BJ (cell line): ENCODE measurements around the gene NXPE3. TPM values are rescaled to one million over a fixed set of nuclear protein-coding genes. Genes with fewer than 3 reads are reported as not detected.
A peak's percentile ranks its signal among the peaks of the same experiment; 100 is the strongest.

Experiments
- CTCF ChIA-PET: fragments of 350-600 bp; formaldehyde crosslinking; extraction: SDS; loops from one replicate; lab custom pipeline; 2021; ENCODE audit warnings: antibody characterized with exemption, inconsistent platforms; lab: Yijun Ruan, JAX
- POLR2A ChIA-PET: fragments of 300-600 bp; sonication (Branson Sonifier 250); formaldehyde crosslinking; extraction: SDS; loops from one replicate; lab custom pipeline; 2021; ENCODE audit warnings: antibody characterized with exemption; lab: Charles Lee
- DNase-seq: peaks from one replicate; pipeline ENCODE4 v3.0.0-alpha.2; 2011; ENCODE audit warnings: low read depth
- H3K27me3 ChIP-seq: 2 replicates; pipeline ENCODE4 v1.6.0; 2011; ENCODE audit warnings: low read length; ENCODE audit not compliant: control insufficient read depth, insufficient read depth
- H3K36me3 ChIP-seq: 2 replicates; pipeline ENCODE4 v1.5.1; 2011; ENCODE audit warnings: low read length; ENCODE audit not compliant: control insufficient read depth, insufficient read depth
- H3K4me3 ChIP-seq: 2 replicates; pipeline ENCODE4 v1.5.1; 2011; ENCODE audit warnings: low read depth, mild to moderate bottlenecking, control low read depth, low read length
- polyA plus RNA-seq: library from polyadenylated mRNA; depleted of rRNA; stranded (reverse); fragments of >200 nt; gene quantifications from 2 replicates; pipeline ENCODE4 v1.2.3, GENCODE V29; 2011
- TF ChIP-seq, protein P1 (sequence below): IDR thresholded peaks from 2 replicates; pipeline ENCODE4 v1.5.1; 2011; ENCODE audit warnings: low read depth, mild to moderate bottlenecking, control low read depth, inconsistent platforms, low read length, moderate library complexity; ENCODE audit not compliant: insufficient read depth

Gene NXPE3
- polyA plus RNA-seq, 1 experiment, result 30.3 TPM

- POLR2A ChIA-PET, result no interaction called here
- CTCF ChIA-PET, result interaction anchor here (2.7 kb wide), 1 partner anchor 11 kb away, joined by 10 read pairs; no protein-coding TSS in a partner anchor
- TF ChIP-seq, protein P1, sequence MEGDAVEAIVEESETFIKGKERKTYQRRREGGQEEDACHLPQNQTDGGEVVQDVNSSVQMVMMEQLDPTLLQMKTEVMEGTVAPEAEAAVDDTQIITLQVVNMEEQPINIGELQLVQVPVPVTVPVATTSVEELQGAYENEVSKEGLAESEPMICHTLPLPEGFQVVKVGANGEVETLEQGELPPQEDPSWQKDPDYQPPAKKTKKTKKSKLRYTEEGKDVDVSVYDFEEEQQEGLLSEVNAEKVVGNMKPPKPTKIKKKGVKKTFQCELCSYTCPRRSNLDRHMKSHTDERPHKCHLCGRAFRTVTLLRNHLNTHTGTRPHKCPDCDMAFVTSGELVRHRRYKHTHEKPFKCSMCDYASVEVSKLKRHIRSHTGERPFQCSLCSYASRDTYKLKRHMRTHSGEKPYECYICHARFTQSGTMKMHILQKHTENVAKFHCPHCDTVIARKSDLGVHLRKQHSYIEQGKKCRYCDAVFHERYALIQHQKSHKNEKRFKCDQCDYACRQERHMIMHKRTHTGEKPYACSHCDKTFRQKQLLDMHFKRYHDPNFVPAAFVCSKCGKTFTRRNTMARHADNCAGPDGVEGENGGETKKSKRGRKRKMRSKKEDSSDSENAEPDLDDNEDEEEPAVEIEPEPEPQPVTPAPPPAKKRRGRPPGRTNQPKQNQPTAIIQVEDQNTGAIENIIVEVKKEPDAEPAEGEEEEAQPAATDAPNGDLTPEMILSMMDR, result no peak
These were observed 12.8 kb downstream of the NXPE3 start for GRCh38 chr3:101791778-101792177.

GRCh38 chr3:101796077-101796680, 17.2 kb downstream of the NXPE3 start:
- no peak for DNase-seq
- Histone ChIP-seq H3K36me3 (peaks cover 4% of the 10 kb centered on the region), H3K4me3 (no peak overlapping the region), H3K27me3 (no peaks in the 10 kb centered on the region)
- TF ChIP-seq, protein P1, result no peak
- POLR2A ChIA-PET, result no interaction called here
- CTCF ChIA-PET, result interaction anchor here (0.9 to 1.7 kb wide), 3 partner anchors 13 to 429 kb away, joined by 3 to 5 read pairs (median 4); no protein-coding TSS in a partner anchor

More at GRCh38 chr3:101791778-101792177, 12.8 kb downstream of the NXPE3 start:
- peaks cover 6% of the 10 kb centered on the region for H3K36me3 ChIP-seq
- H3K27me3 ChIP-seq, result no peaks in the 10 kb centered on the region
- no peak for DNase-seq
- H3K4me3 ChIP-seq, result no peak overlapping the region

- Histone ChIP-seq H3K4me3 (no peak overlapping the region), H3K27me3 (no peaks in the 10 kb centered on the region), H3K36me3 (no peaks in the 10 kb centered on the region; the same call in 1 of the 2 replicates)
- POLR2A ChIA-PET, result no interaction called here
- TF ChIP-seq, protein P1, result no peak
- no peak for DNase-seq
- CTCF ChIA-PET, result interaction anchor here (0.8 to 4.1 kb wide), 3 partner anchors 9 to 428 kb away, joined by 3 to 46 read pairs (median 38); no protein-coding TSS in a partner anchor
These were observed 22.2 kb downstream of the NXPE3 start for GRCh38 chr3:101801174-101801573.

DNA sequence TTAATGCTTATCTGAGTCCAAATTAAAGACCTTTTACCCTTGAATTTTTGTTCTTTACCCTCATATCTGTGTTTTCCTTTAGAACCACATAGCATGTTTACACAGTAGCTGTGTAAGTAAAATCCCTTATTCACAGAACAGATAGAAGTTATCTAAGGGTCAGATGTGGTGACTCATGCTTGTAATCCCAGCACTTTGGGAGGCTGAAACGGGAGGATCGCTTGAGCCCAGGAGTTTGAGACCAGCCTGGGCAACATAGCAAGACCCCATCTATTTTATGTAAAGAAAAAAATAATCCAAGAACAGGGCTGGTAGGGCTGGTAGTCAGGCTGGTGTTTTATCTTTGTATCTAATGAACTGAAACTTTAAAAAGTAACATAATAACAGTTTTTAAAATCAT, 23.2 kb downstream of the NXPE3 start:
- Histone ChIP-seq H3K27me3 (no peaks in the 10 kb centered on the region), H3K4me3 (no peak overlapping the region), H3K36me3 (no peaks in the 10 kb centered on the region; the same call in 1 of the 2 replicates)
- no peak for DNase-seq
- TF ChIP-seq, protein P1, result no peak
- CTCF ChIA-PET, result interaction anchor here (0.6 to 4.1 kb wide), 17 partner anchors 8 to 745 kb away, joined by 3 to 46 read pairs (median 4); partner anchors contain the start of gene NXPE3
- POLR2A ChIA-PET, result no interaction called here

DNA sequence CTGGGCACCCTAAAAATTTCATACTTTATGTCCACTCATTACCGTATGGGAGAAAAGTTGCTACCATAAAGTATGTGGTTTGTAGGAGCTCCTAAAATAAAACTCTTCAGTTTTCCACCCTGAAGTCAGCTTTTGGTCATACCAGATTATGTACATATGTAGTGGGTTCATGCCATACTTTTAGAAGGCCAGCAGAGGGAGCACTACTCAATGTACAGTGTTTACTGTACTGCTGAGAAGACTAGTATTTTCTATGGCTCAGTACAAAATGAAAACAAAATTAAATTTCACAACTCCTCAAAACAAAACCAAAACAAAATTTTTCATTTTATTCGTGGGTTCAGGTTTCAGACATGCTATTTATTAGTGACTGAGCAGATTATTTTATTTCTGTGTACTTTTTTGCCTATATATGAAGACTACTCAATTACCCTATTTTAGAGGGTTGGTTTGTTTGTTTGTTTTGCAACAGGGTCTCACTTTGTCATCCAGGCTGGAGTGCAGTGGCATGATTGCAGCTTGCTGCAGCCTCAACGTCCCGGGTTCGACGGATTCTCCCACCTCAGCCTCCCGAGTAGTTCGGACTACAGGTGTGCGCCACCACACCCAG, 24.3 kb downstream of the NXPE3 start:
- peaks cover 2% of the 10 kb centered on the region for H3K36me3 ChIP-seq
- H3K27me3 ChIP-seq, result no peaks in the 10 kb centered on the region
- ChIA-PET POLR2A (no interaction called here), CTCF (interaction anchor here (0.5 to 4.1 kb wide), 23 partner anchors 9 to 937 kb away, joined by 3 to 46 read pairs (median 4); partner anchors contain the start of genes NXPE3 and RPL24)
- DNase-seq, result no peak
- H3K4me3 ChIP-seq, result no peak overlapping the region
- TF ChIP-seq, protein P1, result peak; percentile 81
